Type B pancreatic cell (in vitro differentiated cells): ENCODE data around the gene MOSPD3. TPM values are rescaled to one million over a fixed set of nuclear protein-coding genes. Genes with fewer than 3 reads are reported as not detected.
A peak's percentile ranks its signal among the peaks of the same experiment; 100 is the strongest.

Source experiments
- DNase-seq: peaks from one replicate; pipeline ENCODE4 v3.0.0; 2021; ENCODE audit warnings: mixed read lengths; ENCODE audit not compliant: unreplicated experiment; ENCODE audit errors: extremely low spot score
- H3K27ac Mint-ChIP-seq: 2 replicates; pipeline ENCODE4 v1.8.0; 2021; ENCODE audit warnings: mild to moderate bottlenecking, mixed read lengths
- H3K27me3 Mint-ChIP-seq: 2 replicates; pipeline ENCODE4 v1.8.0; 2021; ENCODE audit warnings: mixed read lengths
- H3K36me3 Mint-ChIP-seq: 2 replicates; pipeline ENCODE4 v1.8.0; 2021; ENCODE audit warnings: mixed read lengths
- H3K4me1 Mint-ChIP-seq: one replicate; pipeline ENCODE4 v1.8.0; 2021; ENCODE audit warnings: mixed read lengths; ENCODE audit not compliant: unreplicated experiment
- H3K4me3 Mint-ChIP-seq: 2 replicates; pipeline ENCODE4 v1.8.0; 2021; ENCODE audit warnings: mild to moderate bottlenecking, mixed read lengths
- H3K9me3 Mint-ChIP-seq: 2 replicates; pipeline ENCODE4 v1.8.0; 2021; ENCODE audit warnings: mixed read lengths
- CTCF ChIP-seq: fragments of 200-600 bp; sonication (generic); conservative IDR thresholded peaks from 2 replicates; pipeline ENCODE4 v1.5.0; 2021; ENCODE audit warnings: antibody characterized with exemption, mild to moderate bottlenecking
- total RNA-seq: library from RNA; stranded (reverse); gene quantifications from 2 replicates; pipeline ENCODE4 v1.2.1, GENCODE V29; 2021; ENCODE audit warnings: low replicate concordance

Gene MOSPD3
- total RNA-seq, 1 donor from 2014 or later, result 28.3 TPM

- no peaks in the 10 kb centered on the region for H3K36me3 Mint-ChIP-seq
- TF ChIP-seq CTCF, result no peak
- no peaks in the 10 kb centered on the region for H3K9me3 Mint-ChIP-seq
- no peak for DNase-seq
- H3K4me3 Mint-ChIP-seq, result no peak overlapping the region
- H3K4me1 Mint-ChIP-seq, result peaks cover 27% of the 10 kb centered on the region
- H3K27me3 Mint-ChIP-seq, result no peaks in the 10 kb centered on the region
- no peak overlapping the region for H3K27ac Mint-ChIP-seq
Measured at GRCh38 chr7:100599911-100600729, 12.2 kb upstream of the MOSPD3 start.

- TF ChIP-seq CTCF, result no peak
- Mint-ChIP-seq H3K4me3 (no peak overlapping the region), H3K27ac (no peak overlapping the region), H3K4me1 (peaks cover 27% of the 10 kb centered on the region), H3K27me3 (no peaks in the 10 kb centered on the region), H3K36me3 (no peaks in the 10 kb centered on the region), H3K9me3 (no peaks in the 10 kb centered on the region)
- DNase-seq, result no peak
Measured at GRCh38 chr7:100600730-100601038, 11.7 kb upstream of the MOSPD3 start.

GRCh38 chr7:100602889-100603725, 9.2 kb upstream of the MOSPD3 start:
- H3K27ac Mint-ChIP-seq, result peak overlapping the region; percentile 65
- H3K9me3 Mint-ChIP-seq, result no peaks in the 10 kb centered on the region
- DNase-seq, result no peak
- TF ChIP-seq CTCF, result no peak
- peak overlapping the region; percentile 89 for H3K4me3 Mint-ChIP-seq
- H3K4me1 Mint-ChIP-seq, result peaks cover 21% of the 10 kb centered on the region
- no peaks in the 10 kb centered on the region for H3K36me3 Mint-ChIP-seq
- no peaks in the 10 kb centered on the region for H3K27me3 Mint-ChIP-seq

- H3K4me1 Mint-ChIP-seq, result peaks cover 17% of the 10 kb centered on the region
- no peaks in the 10 kb centered on the region for H3K36me3 Mint-ChIP-seq
- peak overlapping the region; percentile 89 for H3K4me3 Mint-ChIP-seq
- DNase-seq, result no peak
- no peak for TF ChIP-seq CTCF
- H3K27ac Mint-ChIP-seq, result peak overlapping the region; percentile 41
- H3K27me3 Mint-ChIP-seq, result no peaks in the 10 kb centered on the region
- H3K9me3 Mint-ChIP-seq, result no peaks in the 10 kb centered on the region
Measured at GRCh38 chr7:100603726-100604027, 8.7 kb upstream of the MOSPD3 start.

- Mint-ChIP-seq H3K36me3 (no peaks in the 10 kb centered on the region), H3K4me3 (peak overlapping the region; percentile 89), H3K9me3 (no peaks in the 10 kb centered on the region), H3K4me1 (peaks cover 17% of the 10 kb centered on the region), H3K27me3 (no peaks in the 10 kb centered on the region), H3K27ac (peak overlapping the region; percentile 41)
- no peak for DNase-seq
- peak; percentile 57 for TF ChIP-seq CTCF
Measured at GRCh38 chr7:100604028-100604975, 8.0 kb upstream of the MOSPD3 start.
